Measurements from ENCODE around the gene DGCR2.

Gene DGCR2

DNA sequence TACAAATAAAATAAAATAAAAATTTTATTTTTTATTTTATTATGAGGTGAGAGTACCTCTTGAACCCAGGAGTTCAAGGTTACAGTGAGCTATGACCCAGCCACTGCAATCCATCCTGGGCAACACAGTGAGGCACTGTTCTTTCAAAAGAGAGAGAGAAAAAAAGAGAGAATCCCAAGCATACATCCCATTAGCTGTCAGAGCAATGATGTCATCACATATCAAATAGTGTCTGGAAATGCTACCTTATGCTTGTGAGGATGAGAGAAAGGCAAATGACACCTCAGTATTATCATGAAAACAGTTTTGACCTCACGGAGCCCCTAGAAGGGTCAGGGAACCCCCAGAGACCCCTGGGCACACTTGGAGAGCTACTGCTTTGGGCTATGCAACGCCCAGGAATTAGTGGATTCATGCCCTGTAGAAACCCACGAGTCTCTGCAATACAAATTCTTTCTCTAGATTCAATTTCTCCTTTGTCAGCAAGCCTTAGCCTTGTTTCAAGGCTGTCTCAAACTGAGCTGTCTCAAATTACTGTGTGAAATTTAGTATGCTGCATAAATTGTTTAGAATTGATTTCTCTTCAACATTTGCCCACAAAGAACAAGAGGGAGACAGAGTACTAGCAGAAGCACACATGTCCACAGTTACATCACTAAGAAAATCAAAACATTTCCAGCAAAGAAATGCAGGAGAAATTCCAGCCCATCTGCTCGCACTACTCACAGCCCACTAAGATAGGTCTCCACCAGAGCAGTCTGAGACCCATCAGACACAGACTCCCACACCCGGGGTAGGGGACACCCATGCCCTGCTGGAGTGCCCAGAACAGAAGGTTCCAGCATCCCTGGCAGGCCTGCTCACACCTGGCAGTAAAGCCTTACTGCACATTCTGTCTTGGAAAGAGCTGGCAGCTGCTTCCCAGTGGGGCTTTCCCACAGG is 18.1 kb downstream of the DGCR2 start:
- Histone ChIP-seq H3K27ac (ENCODE audit: low read length) (no peak overlapping the region), H3K9ac (ENCODE audit: low read length) (no peak overlapping the region), H3K36me3 (ENCODE audit: control insufficient read depth, low read depth, low read length) (no peaks in the 10 kb centered on the region), H3K4me1 (ENCODE audit: control insufficient read depth, low read depth, low read length) (no peaks in the 10 kb centered on the region), H3K9me3 (ENCODE audit: control insufficient read depth, low read depth, low read length) (no peaks in the 10 kb centered on the region), H3K4me3 (ENCODE audit: low read length) (no peak overlapping the region), H3K27me3 (ENCODE audit: control insufficient read depth, insufficient read depth, low read length) (no peaks in the 10 kb centered on the region)

DNA sequence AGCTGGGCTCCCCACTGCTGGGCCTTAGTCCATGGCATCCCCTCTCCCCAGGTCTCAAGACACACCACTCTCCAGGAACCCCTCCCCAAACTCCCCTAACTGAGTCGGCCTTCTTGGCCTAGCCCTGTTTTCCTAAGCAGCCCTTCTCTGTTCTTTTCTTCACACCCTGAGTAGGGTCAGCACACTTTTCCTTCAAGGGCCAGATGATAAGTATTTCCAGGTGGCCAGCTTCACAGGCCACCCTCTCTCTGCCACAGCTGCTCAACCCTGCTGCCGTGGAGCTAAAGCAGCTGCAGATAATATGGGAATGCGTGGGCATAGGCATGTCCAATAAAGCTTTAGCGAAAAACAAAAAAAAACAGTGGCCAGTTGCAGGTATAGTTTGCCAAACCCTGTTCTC is 24.1 kb downstream of the DGCR2 start:
- H3K9ac ChIP-seq (ENCODE audit: low read length), result no peak overlapping the region
- H3K27ac ChIP-seq (ENCODE audit: low read length), result no peak overlapping the region

DNA sequence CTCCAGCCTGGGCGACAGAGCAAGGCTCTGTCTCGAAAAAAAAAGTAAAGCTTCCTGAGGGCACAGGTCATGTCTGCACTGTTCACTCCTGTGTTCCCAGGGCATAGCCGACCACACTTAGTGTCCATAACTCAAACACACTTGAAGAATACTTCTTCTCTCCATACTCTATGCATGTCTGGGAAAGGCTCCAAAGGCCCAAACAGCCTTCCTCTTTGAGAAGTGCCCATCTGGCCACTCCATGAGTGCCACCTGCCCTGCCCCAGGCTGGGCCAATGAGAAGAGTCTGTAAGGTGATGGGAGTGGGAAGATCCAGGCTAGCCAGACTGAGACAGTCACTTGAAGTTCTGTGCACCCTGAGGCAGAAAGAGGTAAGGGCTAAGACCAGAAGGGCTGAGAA is 24.7 kb downstream of the DGCR2 start:
- no peak overlapping the region for H3K9ac ChIP-seq (ENCODE audit: low read length)
- no peaks in the 10 kb centered on the region for H3K27me3 ChIP-seq (ENCODE audit: control insufficient read depth, insufficient read depth, low read length)
- no peaks in the 10 kb centered on the region for H3K36me3 ChIP-seq (ENCODE audit: control insufficient read depth, low read depth, low read length)
- no peak overlapping the region for H3K27ac ChIP-seq (ENCODE audit: low read length)
- H3K4me1 ChIP-seq (ENCODE audit: control insufficient read depth, low read depth, low read length), result no peaks in the 10 kb centered on the region
- H3K4me3 ChIP-seq (ENCODE audit: low read length), result no peak overlapping the region
- no peaks in the 10 kb centered on the region for H3K9me3 ChIP-seq (ENCODE audit: control insufficient read depth, low read depth, low read length)

More for the DNA sequence above, 24.1 kb downstream of the DGCR2 start:
- Histone ChIP-seq H3K4me1 (ENCODE audit: control insufficient read depth, low read depth, low read length) (no peaks in the 10 kb centered on the region), H3K36me3 (ENCODE audit: control insufficient read depth, low read depth, low read length) (no peaks in the 10 kb centered on the region), H3K4me3 (ENCODE audit: low read length) (no peak overlapping the region), H3K9me3 (ENCODE audit: control insufficient read depth, low read depth, low read length) (no peaks in the 10 kb centered on the region), H3K27me3 (ENCODE audit: control insufficient read depth, insufficient read depth, low read length) (no peaks in the 10 kb centered on the region)

DNA sequence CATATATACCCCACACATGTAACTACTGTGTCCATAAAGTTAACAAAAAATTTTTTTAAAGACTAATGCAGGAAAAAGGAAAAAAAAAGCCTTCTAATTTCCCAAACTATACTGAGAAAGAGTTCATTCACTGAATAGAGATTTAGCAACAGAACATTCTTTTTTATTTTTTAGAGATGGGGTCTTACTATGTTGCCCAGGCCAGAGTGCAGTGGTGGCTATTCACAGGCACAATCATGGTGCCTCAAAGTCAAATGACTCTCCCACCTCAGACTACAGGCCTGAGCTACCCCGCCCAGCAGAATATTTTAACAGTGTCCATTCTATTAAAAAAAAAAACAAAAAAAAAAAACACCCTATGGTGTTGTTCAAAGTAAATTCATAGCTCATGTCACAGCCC is 25.7 kb downstream of the DGCR2 start:
- H3K36me3 ChIP-seq (ENCODE audit: control insufficient read depth, low read depth, low read length), result no peaks in the 10 kb centered on the region
- no peak overlapping the region for H3K9ac ChIP-seq (ENCODE audit: low read length)
- no peaks in the 10 kb centered on the region for H3K27me3 ChIP-seq (ENCODE audit: control insufficient read depth, insufficient read depth, low read length)
- no peaks in the 10 kb centered on the region for H3K9me3 ChIP-seq (ENCODE audit: control insufficient read depth, low read depth, low read length)
- no peaks in the 10 kb centered on the region for H3K4me1 ChIP-seq (ENCODE audit: control insufficient read depth, low read depth, low read length)
- no peak overlapping the region for H3K4me3 ChIP-seq (ENCODE audit: low read length)
- H3K27ac ChIP-seq (ENCODE audit: low read length), result no peak overlapping the region

DNA sequence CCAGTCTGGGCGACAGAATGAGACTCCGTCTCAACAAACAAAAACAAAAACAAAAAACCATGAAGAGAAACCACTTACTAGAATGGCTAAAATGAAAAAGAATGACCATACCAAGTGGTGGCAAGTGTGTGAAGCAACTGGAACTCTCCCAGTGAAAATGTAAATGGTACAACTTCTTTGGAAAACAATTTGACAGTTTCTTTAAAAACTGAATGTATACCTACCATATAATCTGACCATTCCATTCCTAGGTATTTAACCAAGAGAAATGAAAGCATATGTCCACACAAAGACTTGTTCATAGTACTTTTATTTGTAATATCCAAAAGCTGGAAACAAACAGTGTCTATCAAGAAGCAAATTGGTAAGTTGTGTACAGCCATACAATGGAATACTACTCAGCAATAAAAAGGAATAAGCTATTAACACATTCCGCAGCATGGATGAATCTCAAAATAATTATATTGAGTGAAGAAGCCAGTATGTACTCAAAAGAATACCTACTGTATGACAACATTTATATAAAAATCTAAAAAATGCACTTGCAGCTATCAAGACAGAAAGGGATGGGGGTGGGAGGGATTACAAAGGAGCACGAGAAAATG is 27.7 kb downstream of the DGCR2 start:
- no peak overlapping the region for H3K4me3 ChIP-seq (ENCODE audit: low read length)
- H3K36me3 ChIP-seq (ENCODE audit: control insufficient read depth, low read depth, low read length), result no peaks in the 10 kb centered on the region
- no peak overlapping the region for H3K27ac ChIP-seq (ENCODE audit: low read length)
- no peak overlapping the region for H3K9ac ChIP-seq (ENCODE audit: low read length)
- H3K27me3 ChIP-seq (ENCODE audit: control insufficient read depth, insufficient read depth, low read length), result no peaks in the 10 kb centered on the region
- H3K4me1 ChIP-seq (ENCODE audit: control insufficient read depth, low read depth, low read length), result no peaks in the 10 kb centered on the region
- no peaks in the 10 kb centered on the region for H3K9me3 ChIP-seq (ENCODE audit: control insufficient read depth, low read depth, low read length)

DNA sequence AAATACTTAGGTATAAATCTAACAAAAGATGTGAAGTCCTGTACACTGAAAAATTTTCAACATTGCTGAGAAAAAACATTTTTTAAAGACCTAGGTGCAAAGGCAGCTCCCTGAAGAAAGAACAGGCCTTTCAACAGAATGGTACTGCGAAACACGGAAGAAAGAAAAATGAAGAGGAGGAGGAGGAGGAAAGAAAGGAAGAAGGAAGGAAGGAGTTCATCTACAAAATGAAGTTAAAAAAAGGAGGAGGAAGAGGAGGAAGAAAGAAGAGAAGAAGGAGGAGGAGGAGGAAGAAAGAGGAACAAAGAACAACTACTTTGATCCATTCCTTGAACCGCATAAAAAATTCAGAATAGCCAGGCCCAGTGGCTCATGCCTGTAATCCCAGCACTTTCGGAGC is 29.5 kb downstream of the DGCR2 start:
- H3K36me3 ChIP-seq (ENCODE audit: control insufficient read depth, low read depth, low read length), result peaks cover 5% of the 10 kb centered on the region
- no peak overlapping the region for H3K4me3 ChIP-seq (ENCODE audit: low read length)
- H3K9ac ChIP-seq (ENCODE audit: low read length), result no peak overlapping the region
- H3K27ac ChIP-seq (ENCODE audit: low read length), result no peak overlapping the region
- no peaks in the 10 kb centered on the region for H3K9me3 ChIP-seq (ENCODE audit: control insufficient read depth, low read depth, low read length)
- no peaks in the 10 kb centered on the region for H3K4me1 ChIP-seq (ENCODE audit: control insufficient read depth, low read depth, low read length)
- H3K27me3 ChIP-seq (ENCODE audit: control insufficient read depth, insufficient read depth, low read length), result no peaks in the 10 kb centered on the region

DNA sequence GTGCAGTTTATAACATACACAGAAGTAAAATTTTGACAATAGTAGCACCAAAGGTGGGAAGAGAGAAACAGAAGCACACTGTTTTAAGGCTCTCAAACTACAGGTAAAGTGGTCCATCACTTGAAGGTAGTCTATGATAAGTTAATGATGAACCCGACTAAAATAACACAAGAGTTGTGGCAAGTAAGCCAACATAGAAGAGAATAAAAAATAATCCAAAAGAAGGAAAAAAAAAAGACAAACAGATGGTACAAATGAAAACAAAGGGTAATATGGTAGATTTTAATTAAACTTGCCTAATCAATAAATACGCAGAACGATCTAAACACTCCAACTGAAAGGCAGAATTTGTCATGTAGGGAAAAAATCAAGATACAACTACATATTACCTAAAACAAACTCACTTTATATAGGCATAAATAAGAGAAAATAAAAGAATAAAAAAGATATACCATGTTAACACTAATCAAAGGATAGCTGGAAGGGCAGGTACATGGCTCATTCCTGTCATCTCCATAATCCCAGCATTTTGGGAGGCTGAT is 31.6 kb downstream of the DGCR2 start:
- Histone ChIP-seq H3K4me3 (ENCODE audit: low read length) (no peak overlapping the region), H3K27ac (ENCODE audit: low read length) (no peak overlapping the region), H3K27me3 (ENCODE audit: control insufficient read depth, insufficient read depth, low read length) (no peaks in the 10 kb centered on the region), H3K9ac (ENCODE audit: low read length) (no peak overlapping the region), H3K4me1 (ENCODE audit: control insufficient read depth, low read depth, low read length) (no peaks in the 10 kb centered on the region), H3K9me3 (ENCODE audit: control insufficient read depth, low read depth, low read length) (no peaks in the 10 kb centered on the region), H3K36me3 (ENCODE audit: control insufficient read depth, low read depth, low read length) (peaks cover 10% of the 10 kb centered on the region)

DNA sequence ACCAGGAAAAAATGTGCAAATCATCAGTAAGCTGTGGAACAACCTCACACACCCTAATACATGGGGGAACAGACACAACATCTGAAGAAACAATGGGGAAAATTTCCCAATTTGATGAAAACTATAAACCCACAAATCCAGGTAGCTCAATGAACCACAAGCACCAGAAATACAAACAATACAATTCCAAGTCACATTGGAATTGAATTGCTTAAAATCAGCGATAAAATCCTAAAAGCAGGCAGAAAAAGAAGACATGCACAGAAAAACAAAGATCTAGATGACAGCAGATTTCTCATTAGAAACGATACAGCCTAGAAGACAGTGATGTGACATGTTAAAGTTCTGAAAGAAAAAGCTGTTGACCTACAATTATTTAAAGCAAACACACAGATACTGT is 32.0 kb downstream of the DGCR2 start:
- H3K4me1 ChIP-seq (ENCODE audit: control insufficient read depth, low read depth, low read length), result no peaks in the 10 kb centered on the region
- no peaks in the 10 kb centered on the region for H3K27me3 ChIP-seq (ENCODE audit: control insufficient read depth, insufficient read depth, low read length)
- H3K36me3 ChIP-seq (ENCODE audit: control insufficient read depth, low read depth, low read length), result peaks cover 10% of the 10 kb centered on the region
- no peak overlapping the region for H3K9ac ChIP-seq (ENCODE audit: low read length)
- H3K27ac ChIP-seq (ENCODE audit: low read length), result no peak overlapping the region
- H3K9me3 ChIP-seq (ENCODE audit: control insufficient read depth, low read depth, low read length), result no peaks in the 10 kb centered on the region
- no peak overlapping the region for H3K4me3 ChIP-seq (ENCODE audit: low read length)

DNA sequence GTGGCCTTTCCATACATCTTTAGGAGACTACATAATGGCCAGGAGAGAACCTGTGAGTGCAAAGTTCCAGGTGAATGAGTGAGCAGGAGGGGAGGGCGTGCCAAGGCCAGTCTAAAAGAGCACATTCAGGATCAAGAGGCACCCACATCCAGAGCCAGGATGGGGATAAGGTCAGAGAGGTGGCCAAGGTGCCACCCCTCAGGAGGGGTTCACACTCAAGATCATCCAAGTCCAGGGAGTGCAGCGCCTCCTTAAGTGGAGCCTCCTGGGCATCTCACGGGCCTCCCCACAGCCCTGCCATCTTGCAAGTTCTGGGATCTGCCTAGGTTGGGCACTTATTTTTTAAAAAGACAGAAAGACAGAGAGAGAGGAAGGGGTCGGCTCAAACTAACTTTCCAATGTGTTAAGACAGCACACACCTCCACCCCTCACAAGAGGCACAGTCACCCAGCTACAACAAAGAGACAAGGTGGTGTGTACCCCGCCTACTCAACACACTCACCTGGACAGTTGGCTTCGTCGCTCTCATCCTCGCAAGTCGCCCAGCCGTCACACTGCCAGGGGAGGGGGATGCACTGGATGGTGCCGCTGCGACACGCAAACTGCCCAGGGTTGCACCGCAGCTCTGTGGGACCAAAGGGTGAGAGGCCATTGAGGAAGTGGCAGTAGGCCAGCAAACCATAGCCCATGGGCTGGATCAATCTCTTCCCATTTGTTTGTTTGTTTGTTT is 33.2 kb downstream of the DGCR2 start:
- H3K4me3 ChIP-seq (ENCODE audit: low read length), result no peak overlapping the region
- H3K36me3 ChIP-seq (ENCODE audit: control insufficient read depth, low read depth, low read length), result peaks cover 10% of the 10 kb centered on the region
- H3K9me3 ChIP-seq (ENCODE audit: control insufficient read depth, low read depth, low read length), result no peaks in the 10 kb centered on the region
- no peak overlapping the region for H3K27ac ChIP-seq (ENCODE audit: low read length)
- no peak overlapping the region for H3K9ac ChIP-seq (ENCODE audit: low read length)
- no peaks in the 10 kb centered on the region for H3K4me1 ChIP-seq (ENCODE audit: control insufficient read depth, low read depth, low read length)
- H3K27me3 ChIP-seq (ENCODE audit: control insufficient read depth, insufficient read depth, low read length), result no peaks in the 10 kb centered on the region

DNA sequence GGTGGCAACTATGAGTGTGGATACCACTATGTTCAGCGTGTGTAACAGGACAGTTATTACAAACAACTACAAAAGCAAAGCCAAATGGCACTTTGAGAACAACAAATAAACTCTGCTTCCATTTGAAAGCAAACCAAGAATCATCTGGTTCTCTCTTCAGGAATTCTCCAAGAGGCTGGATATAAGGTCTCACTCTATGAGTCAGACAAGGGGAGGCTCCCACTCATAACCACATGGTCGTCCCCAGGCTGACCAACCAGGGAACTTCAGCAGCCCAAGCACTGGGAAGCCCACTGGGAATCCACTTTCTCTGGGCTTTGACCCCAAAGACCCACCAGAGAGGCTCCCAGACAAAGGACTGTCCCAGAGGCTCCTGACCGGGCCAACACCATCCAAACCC is 35.3 kb downstream of the DGCR2 start:
- Histone ChIP-seq H3K27me3 (ENCODE audit: control insufficient read depth, insufficient read depth, low read length) (no peaks in the 10 kb centered on the region), H3K9me3 (ENCODE audit: control insufficient read depth, low read depth, low read length) (no peaks in the 10 kb centered on the region), H3K4me3 (ENCODE audit: low read length) (no peak overlapping the region), H3K36me3 (ENCODE audit: control insufficient read depth, low read depth, low read length) (peaks cover 10% of the 10 kb centered on the region), H3K4me1 (ENCODE audit: control insufficient read depth, low read depth, low read length) (no peaks in the 10 kb centered on the region), H3K9ac (ENCODE audit: low read length) (no peak overlapping the region), H3K27ac (ENCODE audit: low read length) (no peak overlapping the region)

DNA sequence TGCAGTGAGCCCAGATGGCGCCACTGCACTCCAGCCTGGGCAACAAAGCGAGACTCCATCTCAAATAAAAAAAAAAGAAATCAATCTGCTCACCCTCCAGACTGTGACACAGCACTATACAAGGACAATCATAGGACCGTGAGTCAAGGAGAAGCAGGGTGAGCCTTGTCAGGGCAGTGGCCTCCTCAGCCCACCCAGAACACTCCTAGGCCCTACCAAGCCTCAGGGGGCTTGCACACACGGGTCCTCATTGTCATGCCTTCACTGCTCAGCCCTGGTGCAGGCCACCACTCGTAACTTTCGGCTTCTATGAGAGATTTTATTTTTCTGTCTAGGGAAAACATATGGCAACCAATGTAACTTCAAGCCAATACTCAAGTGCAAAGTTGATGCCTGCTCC is 35.8 kb downstream of the DGCR2 start:
- no peak overlapping the region for H3K27ac ChIP-seq (ENCODE audit: low read length)
- no peak overlapping the region for H3K4me3 ChIP-seq (ENCODE audit: low read length)
- H3K27me3 ChIP-seq (ENCODE audit: control insufficient read depth, insufficient read depth, low read length), result no peaks in the 10 kb centered on the region
- peaks cover 10% of the 10 kb centered on the region for H3K36me3 ChIP-seq (ENCODE audit: control insufficient read depth, low read depth, low read length)
- H3K4me1 ChIP-seq (ENCODE audit: control insufficient read depth, low read depth, low read length), result no peaks in the 10 kb centered on the region
- no peak overlapping the region for H3K9ac ChIP-seq (ENCODE audit: low read length)
- no peaks in the 10 kb centered on the region for H3K9me3 ChIP-seq (ENCODE audit: control insufficient read depth, low read depth, low read length)
